LNCAP (cell line): Measurements from ENCODE around the gene ERP27.

ENCODE experiments used
- CTCF ChIP-seq: fragments of 450-650 bp; IDR thresholded peaks from 2 replicates; pipeline ENCODE4 v1.5.1; 2017; ENCODE audit warnings: mild to moderate bottlenecking

ERP27 gene

GRCh38 chr12:14938301-14938700 lies at the start of gene ERP27:
TSS of gene ERP27 (minus strand) at chr12:14938537. CDS start at chr12:14938508, 29 bp downstream.
- TF ChIP-seq CTCF, result no peak

GRCh38 chr12:14988035-14988434 lies 49.7 kb upstream of the ERP27 start:
- TF ChIP-seq CTCF, result no peak

- TF ChIP-seq CTCF, result no peak
These were observed 48.1 kb upstream of the ERP27 start for GRCh38 chr12:14986449-14986848.

GRCh38 chr12:14984766-14985285 lies 46.5 kb upstream of the ERP27 start:
- no peak for TF ChIP-seq CTCF

- no peak for TF ChIP-seq CTCF
These were observed 45.7 kb upstream of the ERP27 start for GRCh38 chr12:14984036-14984435.

- TF ChIP-seq CTCF, result no peak
These were observed 44.7 kb upstream of the ERP27 start for GRCh38 chr12:14982991-14983390.

GRCh38 chr12:14982562-14982961 lies 44.2 kb upstream of the ERP27 start:
- TF ChIP-seq CTCF, result no peak

GRCh38 chr12:14981049-14981448 lies 42.7 kb upstream of the ERP27 start:
- TF ChIP-seq CTCF, result no peak
